HG03139 (cell line): ENCODE results near the gene RGS14.
"Not testable (repeated sequence)": the region's sequence is repeated elsewhere in the genome, so short reads cannot be mapped to it uniquely, and the experiment has no call there.

Experiments
- ATAC-seq: cut with Tn5 transposase; IDR thresholded peaks from one replicate; pipeline ENCODE4 v1.9.1; 2021; ENCODE audit not compliant: unreplicated experiment

Gene RGS14

GRCh38 chr5:177346820-177347219, 10.9 kb upstream of the RGS14 start:
- no peak for ATAC-seq

DNA sequence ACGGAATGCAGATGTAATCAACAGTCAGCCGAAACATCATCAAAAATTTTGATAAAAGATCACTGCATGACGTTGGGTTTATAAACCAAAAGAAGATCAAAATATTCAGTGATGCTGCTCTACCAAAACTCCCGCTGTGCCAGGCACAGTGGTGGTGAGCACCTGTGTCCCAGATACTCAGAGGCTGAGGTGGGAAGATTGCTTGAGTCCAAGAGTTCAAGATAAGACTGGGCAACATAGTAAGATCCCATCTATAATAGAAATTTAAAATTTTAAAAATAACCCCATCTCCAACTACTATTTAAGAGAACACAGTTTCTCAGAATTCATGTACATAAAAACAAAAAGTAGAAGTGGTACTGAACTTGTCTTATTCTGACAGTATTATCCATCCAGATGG, 10.0 kb upstream of the RGS14 start:
- no peak for ATAC-seq

DNA sequence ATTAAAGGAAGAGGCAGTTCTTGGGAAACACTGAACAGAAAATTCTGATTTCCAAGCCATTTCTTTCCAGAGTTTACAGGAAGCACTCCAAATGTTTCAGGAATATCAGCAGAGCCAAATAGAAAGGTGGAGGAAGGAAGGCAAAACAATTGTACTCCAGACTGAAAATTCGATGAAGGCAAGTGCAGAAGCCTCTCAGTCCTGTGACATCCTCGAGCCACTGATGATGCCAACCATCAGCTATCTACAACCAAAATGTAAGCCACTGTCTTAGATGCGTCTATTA, 8.4 kb upstream of the RGS14 start:
- no peak for ATAC-seq

DNA sequence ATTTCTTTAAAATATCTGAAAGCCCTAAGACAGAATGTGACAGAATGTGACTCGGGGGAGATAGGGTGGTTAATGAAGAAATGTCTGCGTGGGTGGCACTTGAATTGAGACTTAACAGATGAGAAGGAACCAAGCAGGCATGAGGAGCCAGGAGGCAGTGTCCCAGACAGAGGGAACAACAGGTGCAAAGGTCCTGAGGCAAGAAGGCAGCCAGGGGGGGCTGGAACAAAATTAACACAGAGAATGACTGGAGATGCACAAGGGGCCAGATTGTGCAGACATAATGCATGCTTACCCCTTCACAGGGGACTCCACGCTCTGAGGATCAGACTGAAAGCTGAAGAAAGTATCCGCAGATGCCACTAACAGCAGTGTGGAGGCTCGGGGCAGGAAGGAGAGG, 8.0 kb upstream of the RGS14 start:
- no peak for ATAC-seq

DNA sequence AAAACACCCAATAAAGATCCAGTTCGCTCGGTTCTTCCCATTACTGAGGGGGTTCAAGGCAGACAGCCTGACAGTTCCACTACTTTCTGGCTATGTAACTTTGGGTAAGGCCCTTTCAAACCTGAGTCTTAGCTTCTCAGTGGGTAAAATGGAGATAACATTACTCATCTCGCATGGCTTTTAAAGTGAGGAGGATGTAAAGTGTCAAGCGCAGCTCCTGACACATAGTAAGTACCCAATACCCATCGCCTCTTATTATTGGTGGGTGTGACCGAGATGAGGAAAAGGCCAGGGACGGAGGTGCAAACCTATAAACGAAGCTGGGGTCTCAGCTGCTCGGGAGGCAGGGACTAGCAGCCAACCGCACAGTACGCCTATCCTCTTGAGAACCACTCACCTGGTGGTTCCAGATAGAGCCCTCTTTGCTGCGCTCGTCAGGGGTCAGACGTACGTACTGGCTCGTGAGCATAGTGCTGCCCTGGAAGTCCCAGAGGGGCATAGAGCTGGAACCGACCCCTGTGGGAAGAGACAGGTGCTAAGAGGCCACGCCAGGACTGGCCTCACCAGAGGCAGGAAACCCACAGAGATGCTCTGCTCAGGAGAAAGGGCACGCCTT, 6.8 kb upstream of the RGS14 start:
- ATAC-seq = peak; percentile 6

GRCh38 chr5:177351392-177352329, 6.1 kb upstream of the RGS14 start, which contains the start of gene LMAN2:
LMAN2 (minus strand) TSS chr5:177351668; CDS start chr5:177351647, 21 bp downstream.
- peak; percentile 87 for ATAC-seq

GRCh38 chr5:177353093-177353492, 4.6 kb upstream of the RGS14 start:
- ATAC-seq = no peak

DNA sequence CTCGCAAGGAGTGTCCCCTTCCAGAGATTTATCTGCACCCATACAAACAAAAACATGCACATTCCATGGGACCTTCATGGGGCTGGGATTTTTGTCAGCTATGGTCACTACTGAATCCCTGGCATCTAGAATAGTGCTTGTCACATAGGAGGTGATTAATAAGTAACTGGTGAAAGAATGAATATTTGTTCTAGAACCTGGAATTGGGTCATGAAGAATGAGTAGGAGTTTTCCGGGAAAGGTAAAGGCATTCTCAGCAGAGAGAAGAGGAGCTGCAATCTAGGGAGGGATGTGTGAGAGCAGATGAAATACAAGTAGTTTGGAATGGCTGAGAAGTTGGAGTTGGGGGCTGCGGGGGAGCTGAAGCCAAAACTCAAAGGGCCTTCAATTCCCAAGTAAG, 3.5 kb upstream of the RGS14 start:
- ATAC-seq = no peak

- ATAC-seq = no peak
Measured at GRCh38 chr5:177354711-177355110, 3.0 kb upstream of the RGS14 start.

DNA sequence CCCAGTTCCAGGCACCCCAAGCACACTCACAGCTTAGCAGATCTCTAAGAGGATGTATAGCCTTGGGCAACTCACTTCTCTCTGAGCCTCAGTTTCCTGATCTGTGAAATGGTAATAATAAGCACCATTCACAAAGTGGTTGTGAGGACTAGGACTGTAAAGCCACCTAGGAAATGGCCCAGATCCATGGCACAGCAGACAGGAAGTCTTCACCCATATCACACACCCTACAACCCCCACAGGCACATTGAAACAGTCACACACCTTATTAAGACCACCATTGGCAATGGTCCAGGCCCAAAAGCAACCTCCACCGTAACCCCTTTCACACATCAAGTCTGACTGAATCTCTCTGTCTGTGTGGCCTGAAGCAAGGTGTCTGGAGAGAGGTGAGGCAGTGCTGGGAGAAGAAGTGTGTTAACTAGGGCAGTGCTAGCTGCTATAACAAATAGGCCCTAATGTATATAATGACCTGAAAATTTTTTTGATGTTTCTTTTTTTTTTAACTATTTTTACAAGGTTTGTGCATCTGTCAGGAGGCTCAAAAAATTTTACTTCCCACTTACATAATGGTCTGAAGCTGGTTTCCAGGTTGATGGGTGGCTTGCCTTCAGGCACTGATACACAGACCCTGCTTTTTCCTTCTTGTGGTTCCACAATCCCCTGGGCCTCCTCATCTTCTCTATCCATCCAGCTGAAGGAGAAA, 2.4 kb upstream of the RGS14 start:
- ATAC-seq = no peak

DNA sequence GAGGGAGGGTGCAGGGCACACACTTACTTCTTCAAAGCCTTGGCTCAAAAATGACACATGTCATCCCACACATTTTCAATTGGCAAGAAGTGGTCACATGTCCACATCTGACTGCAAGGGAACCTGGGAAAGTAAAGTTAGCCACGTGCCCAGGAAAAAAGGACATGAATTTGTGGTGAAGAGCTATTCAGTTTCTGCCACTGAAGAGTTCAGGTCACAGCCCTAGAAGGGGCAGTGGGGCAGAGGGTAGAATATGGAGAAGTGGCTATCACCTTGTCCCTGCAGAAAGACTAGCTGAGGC, 1.9 kb upstream of the RGS14 start:
- no peak for ATAC-seq

DNA sequence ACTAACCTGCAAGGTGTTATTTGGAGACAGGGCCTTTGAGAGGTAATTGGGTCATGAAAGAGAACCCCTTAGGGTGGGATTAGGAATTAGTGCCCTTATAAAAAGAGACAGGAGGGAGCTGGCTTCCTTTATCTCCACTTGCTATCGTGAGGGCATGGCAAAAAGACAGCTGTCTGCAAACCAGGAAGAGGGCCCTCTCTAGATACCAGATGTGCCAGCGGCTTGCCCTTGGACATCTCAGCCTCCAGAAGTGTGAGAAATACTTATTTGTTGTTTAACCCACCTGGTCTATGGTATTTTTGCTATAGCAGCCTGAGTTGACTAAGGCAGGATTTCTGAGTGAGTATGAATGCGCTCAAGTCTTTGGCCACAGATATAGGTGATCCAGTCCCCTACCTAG, 978 bp upstream of the RGS14 start:
- ATAC-seq = no peak

GRCh38 chr5:177357146-177357458, 622 bp upstream of the RGS14 start:
- ATAC-seq = no peak

DNA sequence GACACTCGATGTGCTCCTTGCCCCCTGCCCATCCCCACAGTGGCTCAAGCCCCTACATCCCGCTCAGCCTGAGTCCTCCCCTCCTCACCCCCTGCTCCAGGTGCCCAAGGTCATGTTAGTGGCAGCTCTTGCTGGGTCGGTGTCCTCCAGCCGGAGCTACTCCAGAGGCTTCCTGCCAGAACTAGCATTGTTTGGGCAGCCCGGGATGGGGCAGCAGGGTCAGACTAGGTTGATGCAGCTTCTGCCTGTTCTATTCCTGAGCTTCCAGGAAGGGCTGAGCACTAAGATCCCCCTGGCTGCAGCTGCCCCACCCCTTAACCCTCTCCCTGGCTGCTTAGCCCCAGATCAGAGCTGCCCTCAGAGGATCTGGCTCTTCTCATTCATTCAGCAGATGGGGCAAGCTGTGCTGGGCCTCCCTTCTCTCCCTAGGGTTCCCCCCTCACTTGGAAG, 671 bp downstream of the RGS14 start:
- no peak for ATAC-seq

DNA sequence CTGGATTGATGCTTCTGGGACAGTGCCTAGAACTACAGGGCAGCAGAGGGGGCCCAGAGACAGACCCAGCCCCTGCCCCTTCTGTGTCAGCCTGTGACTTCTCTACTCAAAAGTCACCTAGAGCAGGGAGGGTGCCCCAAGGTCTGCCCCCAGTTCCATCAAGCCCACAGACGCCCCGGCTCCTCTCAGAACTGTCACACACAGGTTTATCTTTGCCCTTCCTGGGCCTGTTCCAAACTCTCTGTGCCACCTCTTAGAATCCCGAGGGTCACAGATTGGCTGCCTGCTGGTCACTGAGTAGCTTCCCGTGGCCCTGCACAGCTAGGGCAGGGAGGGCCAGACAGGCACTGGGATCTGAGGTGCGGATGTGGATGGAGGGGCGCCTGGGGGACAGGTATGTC, 1.7 kb downstream of the RGS14 start:
- ATAC-seq = no peak

DNA sequence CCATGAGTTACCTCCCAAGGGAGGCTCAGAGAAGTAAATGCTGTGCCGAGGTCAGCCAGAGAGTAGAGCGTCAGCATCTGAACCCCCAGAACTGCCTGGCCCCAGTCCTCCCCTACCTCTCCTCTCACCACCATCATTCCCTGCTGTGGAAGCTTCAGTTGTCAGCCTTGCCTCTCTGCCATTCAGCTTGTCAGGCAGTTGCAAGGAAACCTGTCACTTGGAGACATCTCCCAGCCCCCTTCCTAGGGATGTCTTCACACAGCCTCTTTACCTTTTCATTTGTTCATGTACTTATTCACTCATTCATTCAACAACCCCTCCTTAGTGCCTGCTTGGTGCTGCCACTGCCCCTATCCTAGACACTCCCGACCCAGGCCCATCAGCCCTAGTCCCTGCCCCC, 2.1 kb downstream of the RGS14 start:
- ATAC-seq = no peak

- ATAC-seq = not testable (repeated sequence)
Measured at GRCh38 chr5:177360740-177361139, 3.0 kb downstream of the RGS14 start.

- no peak for ATAC-seq
Measured at GRCh38 chr5:177361418-177362291, 3.9 kb downstream of the RGS14 start.

- ATAC-seq = no peak
Measured at GRCh38 chr5:177362292-177362609, 4.5 kb downstream of the RGS14 start.

GRCh38 chr5:177362610-177363507, 5.1 kb downstream of the RGS14 start:
- ATAC-seq = no peak
